Astrocyte of the spinal cord (primary cell): Measurements from ENCODE around the gene CCDC93.

Experiments used
- DNase-seq: peaks from one replicate; pipeline ENCODE4 v3.0.0; 2011; ENCODE audit warnings: low read depth, low spot score
- H3K4me3 ChIP-seq: 2 replicates; pipeline ENCODE4 v1.5.1; 2011; ENCODE audit warnings: low read depth, mild to moderate bottlenecking, low read length, moderate library complexity
- CTCF ChIP-seq: IDR thresholded peaks from 2 replicates; pipeline ENCODE4 v1.5.1; 2012; ENCODE audit warnings: low read depth, mild to moderate bottlenecking, low read length, inconsistent platforms
- in situ Hi-C: cut with HindIII; loops from 2 replicates; pipeline ENCODE4 v1.10.0; 2017; ENCODE audit warnings: low sequenced_read_pairs

The CCDC93 gene

DNA sequence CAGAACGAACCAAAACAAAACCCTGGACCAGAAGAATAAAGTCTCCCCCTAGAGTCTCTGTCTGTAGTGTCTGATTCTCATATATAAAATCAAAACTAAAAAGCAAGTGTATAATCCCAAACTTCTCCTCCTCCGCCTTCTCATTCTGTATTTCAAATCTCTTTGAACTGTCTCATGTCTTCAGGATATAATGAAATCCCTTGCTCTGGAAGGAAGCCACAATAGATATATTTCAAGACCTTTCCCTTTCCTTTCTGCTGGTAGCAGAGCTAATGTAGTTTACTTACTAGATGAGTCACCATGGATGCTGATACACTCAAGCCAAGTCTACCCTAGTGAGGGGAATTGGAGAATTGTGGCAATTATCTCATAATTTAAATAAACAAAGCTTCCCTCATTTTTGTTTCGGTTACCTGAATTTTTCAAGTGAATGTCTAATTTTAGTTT is 33.5 kb upstream of the CCDC93 start:
- in situ Hi-C loops, result no loop called here
- TF ChIP-seq CTCF, result peak; percentile 16
- no peak overlapping the region for H3K4me3 ChIP-seq
- DNase-seq, result peak; percentile 68

DNA sequence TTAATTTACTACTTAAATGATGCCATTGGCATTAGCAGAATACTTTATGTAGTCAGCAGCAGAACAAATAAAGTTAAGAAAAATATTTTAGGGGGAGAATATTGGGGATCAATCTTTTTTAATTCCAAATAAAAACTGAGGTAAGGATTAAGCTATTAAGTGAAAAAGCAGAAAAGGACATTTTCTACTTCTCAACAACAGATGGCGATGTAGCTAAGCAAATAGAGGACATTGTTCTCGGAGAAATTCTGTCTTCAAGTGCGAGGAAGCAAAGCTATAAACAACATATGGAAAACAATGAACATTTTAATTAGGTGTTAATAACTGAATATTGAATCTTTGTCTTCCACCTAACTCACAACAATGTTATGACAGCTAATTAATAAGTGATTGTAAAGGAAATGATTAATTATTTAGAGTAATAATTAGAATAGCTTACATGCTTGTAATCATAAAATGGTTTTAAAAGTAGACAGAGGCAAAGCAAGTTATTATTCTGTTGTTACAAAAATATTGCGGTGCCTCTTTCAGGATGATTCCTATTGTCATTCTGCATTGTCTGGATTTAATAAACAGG is 32.9 kb upstream of the CCDC93 start:
- in situ Hi-C loops, result no loop called here
- no peak overlapping the region for H3K4me3 ChIP-seq
- peak; percentile 66 for DNase-seq
- peak; percentile 60 for TF ChIP-seq CTCF

DNA sequence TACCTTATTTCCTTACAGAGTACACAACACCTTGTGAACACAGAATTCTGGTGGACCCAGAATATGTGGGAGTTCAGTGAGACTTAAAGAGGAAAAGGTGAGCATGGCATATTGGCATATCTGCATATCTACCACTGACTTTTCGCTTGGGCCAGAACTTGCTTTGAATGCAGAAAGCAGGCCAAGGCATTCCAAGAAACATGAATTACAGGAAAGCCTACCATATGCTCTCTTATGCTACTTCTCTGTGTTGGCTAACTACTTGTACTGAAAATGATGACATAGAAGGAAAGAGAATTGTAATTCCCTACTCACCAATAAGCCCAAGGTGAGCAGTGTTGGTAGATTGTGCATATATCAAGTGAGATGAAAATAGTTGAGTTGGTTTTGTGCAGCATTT is 31.4 kb upstream of the CCDC93 start:
- H3K4me3 ChIP-seq, result no peak overlapping the region
- no peak for TF ChIP-seq CTCF
- in situ Hi-C loops, result no loop called here
- DNase-seq, result no peak

DNA sequence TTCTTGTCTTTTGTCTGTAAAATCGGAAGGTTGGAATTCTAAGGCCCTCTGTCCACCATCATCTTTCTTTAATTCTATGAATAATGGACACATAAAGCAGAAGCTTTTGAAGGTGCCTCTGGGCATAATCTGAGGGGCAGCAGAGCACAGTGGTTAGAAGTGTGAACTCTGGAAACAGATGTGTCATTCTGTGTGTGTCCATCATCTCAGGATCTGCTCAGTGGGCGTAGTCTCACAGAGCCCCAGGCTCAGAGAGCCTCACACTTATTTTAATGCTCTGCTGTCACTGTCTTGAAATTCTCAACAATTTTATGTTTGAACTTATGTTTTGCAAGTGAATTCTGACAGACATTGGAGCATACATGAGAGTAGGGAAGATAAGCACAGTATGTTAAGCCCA is 31.0 kb upstream of the CCDC93 start:
- no peak for DNase-seq
- in situ Hi-C loops, result no loop called here
- TF ChIP-seq CTCF, result no peak
- no peak overlapping the region for H3K4me3 ChIP-seq

- TF ChIP-seq CTCF, result no peak
- DNase-seq, result no peak
- H3K4me3 ChIP-seq, result no peak overlapping the region
- in situ Hi-C loops, result no loop called here
Measured at GRCh38 chr2:118044103-118044716, 30.3 kb upstream of the CCDC93 start.

GRCh38 chr2:118040891-118041290 is 27.0 kb upstream of the CCDC93 start:
- H3K4me3 ChIP-seq, result no peak overlapping the region
- TF ChIP-seq CTCF, result no peak
- in situ Hi-C loops, result no loop called here
- DNase-seq, result no peak
